Neural cell (in vitro differentiated cells): ENCODE measurements around the gene SYTL5. TPM values are rescaled to one million over a fixed set of nuclear protein-coding genes. Genes with fewer than 3 reads are reported as not detected.

Experiments
- H2AFZ ChIP-seq: fragments of 200-600, 300-800 bp; sonication (generic), shearing (Covaris generic); 2 replicates; pipeline ENCODE4 v1.6.0; 2014; ENCODE audit warnings: low read depth, mild to moderate bottlenecking, antibody characterized with exemption, low read length, moderate library complexity
- H3F3A ChIP-seq: fragments of 200-600 bp; shearing (Covaris generic); 2 replicates; pipeline ENCODE4 v1.6.1; 2016; ENCODE audit warnings: mild to moderate bottlenecking, moderate library complexity, mixed read lengths, antibody characterized with exemption, low read length; ENCODE audit not compliant: insufficient read depth, poor library complexity, severe bottlenecking
- H3K27ac ChIP-seq: fragments of 200-600, 300-800 bp; sonication (generic), shearing (Covaris generic); 2 replicates; pipeline ENCODE4 v1.5.1; 2014; ENCODE audit warnings: mild to moderate bottlenecking, low read length, moderate library complexity
- H3K27me3 ChIP-seq: fragments of 300-800, 200-600 bp; sonication (generic), shearing (Covaris generic); 2 replicates; pipeline ENCODE4 v1.6.0; 2014; ENCODE audit warnings: mild to moderate bottlenecking, low read depth, low read length, moderate library complexity; ENCODE audit not compliant: insufficient read depth
- H3K36me3 ChIP-seq: fragments of 300-800, 200-600 bp; sonication (generic), shearing (Covaris generic); 2 replicates; pipeline ENCODE4 v1.5.1; 2014; ENCODE audit warnings: mild to moderate bottlenecking, antibody characterized with exemption, low read length, moderate library complexity; ENCODE audit not compliant: insufficient read depth
- H3K4me2 ChIP-seq: fragments of 300-800, 200-600 bp; sonication (generic), shearing (Covaris generic); 2 replicates; pipeline ENCODE4 v1.6.0; 2014; ENCODE audit warnings: mild to moderate bottlenecking, low read length
- H3K4me3 ChIP-seq: fragments of 300-800, 200-600 bp; sonication (generic), shearing (Covaris generic); 2 replicates; pipeline ENCODE4 v1.5.1; 2014; ENCODE audit warnings: mild to moderate bottlenecking, low read length, moderate library complexity
- H3K79me2 ChIP-seq: fragments of 200-600 bp; shearing (Covaris generic); replicated peaks from 2 replicates; pipeline ENCODE4 v1.6.0; 2014; ENCODE audit warnings: mild to moderate bottlenecking, low read length, moderate library complexity; ENCODE audit not compliant: insufficient read depth
- H3K9ac ChIP-seq: fragments of 300-800, 200-600 bp; sonication (generic), shearing (Covaris generic); 2 replicates; pipeline ENCODE4 v1.6.1; 2016; ENCODE audit warnings: mild to moderate bottlenecking, low read length, mixed read lengths
- H3K9me2 ChIP-seq: fragments of 200-600 bp; shearing (Covaris generic); 2 replicates; pipeline ENCODE4 v1.6.1; 2016; ENCODE audit warnings: mild to moderate bottlenecking, low read length, mixed read lengths; ENCODE audit not compliant: insufficient read depth
- H3K9me3 ChIP-seq: fragments of 200-600, 300-800 bp; sonication (generic), shearing (Covaris generic); 2 replicates; pipeline ENCODE4 v1.6.1; 2016; ENCODE audit warnings: mild to moderate bottlenecking, mixed run types, low read length, moderate library complexity, mixed read lengths
- H4K20me1 ChIP-seq: fragments of 200-600 bp; shearing (Covaris generic); 2 replicates; pipeline ENCODE4 v1.6.1; 2016; ENCODE audit warnings: mild to moderate bottlenecking, mixed run types; ENCODE audit not compliant: insufficient read depth
- EP300 ChIP-seq: fragments of 450-650 bp; conservative IDR thresholded peaks from 2 replicates; pipeline ENCODE4 v1.6.1; 2014; ENCODE audit warnings: antibody characterized with exemption, mild to moderate bottlenecking, moderate library complexity; ENCODE audit not compliant: poor library complexity, severe bottlenecking
- EZH2 ChIP-seq: fragments of 200-600, 300-800 bp; shearing (Covaris generic), sonication (generic); IDR thresholded peaks from 2 replicates; pipeline ENCODE4 v1.6.1; 2014; ENCODE audit warnings: antibody characterized with exemption, low read length, borderline replicate concordance, mild to moderate bottlenecking; ENCODE audit not compliant: insufficient read depth, poor library complexity, severe bottlenecking
- MXI1 ChIP-seq: fragments of 450-650 bp; conservative IDR thresholded peaks from 2 replicates; pipeline ENCODE4 v1.6.1; 2014; ENCODE audit warnings: antibody characterized with exemption, mild to moderate bottlenecking; ENCODE audit not compliant: poor library complexity, severe bottlenecking
- POLR2AphosphoS5 ChIP-seq: IDR thresholded peaks from 2 replicates; pipeline ENCODE4 v1.6.1; 2012
- RAD21 ChIP-seq: fragments of 450-650 bp; conservative IDR thresholded peaks from 2 replicates; pipeline ENCODE4 v1.6.1; 2014; ENCODE audit warnings: antibody characterized with exemption, mild to moderate bottlenecking, moderate library complexity
- REST ChIP-seq: IDR thresholded peaks from 2 replicates; pipeline ENCODE4 v1.6.1; 2012; ENCODE audit warnings: borderline replicate concordance
- SMC3 ChIP-seq: fragments of 450-650 bp; conservative IDR thresholded peaks from 2 replicates; pipeline ENCODE4 v1.6.1; 2014; ENCODE audit warnings: antibody characterized with exemption, mild to moderate bottlenecking, moderate library complexity; ENCODE audit not compliant: poor library complexity
- TAF1 ChIP-seq: IDR thresholded peaks from 2 replicates; pipeline ENCODE4 v1.6.1; 2012; ENCODE audit warnings: low read depth
- polyA plus RNA-seq: library from polyadenylated mRNA; depleted of rRNA; stranded (reverse); fragments of >200 nt; gene quantifications from 2 replicates; pipeline ENCODE4 v1.2.3, GENCODE V29; 2014
- TF ChIP-seq, protein P1 (sequence below): fragments of 450-650 bp; IDR thresholded peaks from 2 replicates; pipeline ENCODE4 v1.5.1; 2014; ENCODE audit warnings: antibody characterized with exemption, mild to moderate bottlenecking, moderate library complexity; ENCODE audit not compliant: poor library complexity, severe bottlenecking

Gene SYTL5
- polyA plus RNA-seq, 1 donor from 2014 or later, result 1.0 TPM

DNA sequence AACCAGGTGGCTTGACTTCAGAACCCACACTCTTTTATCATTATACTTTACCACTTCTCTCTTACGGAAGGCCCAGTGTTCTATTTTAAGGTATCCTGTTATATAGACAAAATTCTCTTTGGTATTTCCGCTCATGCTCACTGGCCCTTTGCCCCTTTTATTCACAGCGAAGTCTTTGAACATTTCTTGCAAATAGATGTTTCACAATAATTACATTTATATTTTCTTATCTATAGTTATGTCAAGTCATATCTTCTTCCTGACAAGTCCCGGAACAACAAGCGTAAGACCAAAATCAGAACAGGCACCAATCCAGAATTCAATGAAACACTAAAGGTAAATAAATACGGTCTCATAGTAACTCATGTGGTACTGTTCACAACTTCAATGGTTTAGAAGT is 102.0 kb downstream of the SYTL5 start:
- Histone ChIP-seq H3K36me3 (no peaks in the 10 kb centered on the region), H3K9me3 (no peaks in the 10 kb centered on the region), H2AFZ (no peak overlapping the region), H3K9ac (no peak overlapping the region), H3K79me2 (no peaks in the 10 kb centered on the region), H3K4me3 (no peak overlapping the region), H3F3A (no peaks in the 10 kb centered on the region), H3K9me2 (no peaks in the 10 kb centered on the region), H4K20me1 (no peaks in the 10 kb centered on the region), H3K27ac (no peak overlapping the region), H3K27me3 (no peaks in the 10 kb centered on the region), H3K4me2 (no peak overlapping the region)
- TF ChIP-seq, protein P1, sequence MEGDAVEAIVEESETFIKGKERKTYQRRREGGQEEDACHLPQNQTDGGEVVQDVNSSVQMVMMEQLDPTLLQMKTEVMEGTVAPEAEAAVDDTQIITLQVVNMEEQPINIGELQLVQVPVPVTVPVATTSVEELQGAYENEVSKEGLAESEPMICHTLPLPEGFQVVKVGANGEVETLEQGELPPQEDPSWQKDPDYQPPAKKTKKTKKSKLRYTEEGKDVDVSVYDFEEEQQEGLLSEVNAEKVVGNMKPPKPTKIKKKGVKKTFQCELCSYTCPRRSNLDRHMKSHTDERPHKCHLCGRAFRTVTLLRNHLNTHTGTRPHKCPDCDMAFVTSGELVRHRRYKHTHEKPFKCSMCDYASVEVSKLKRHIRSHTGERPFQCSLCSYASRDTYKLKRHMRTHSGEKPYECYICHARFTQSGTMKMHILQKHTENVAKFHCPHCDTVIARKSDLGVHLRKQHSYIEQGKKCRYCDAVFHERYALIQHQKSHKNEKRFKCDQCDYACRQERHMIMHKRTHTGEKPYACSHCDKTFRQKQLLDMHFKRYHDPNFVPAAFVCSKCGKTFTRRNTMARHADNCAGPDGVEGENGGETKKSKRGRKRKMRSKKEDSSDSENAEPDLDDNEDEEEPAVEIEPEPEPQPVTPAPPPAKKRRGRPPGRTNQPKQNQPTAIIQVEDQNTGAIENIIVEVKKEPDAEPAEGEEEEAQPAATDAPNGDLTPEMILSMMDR, result no peak
- no peak for TF ChIP-seq EZH2
- TF ChIP-seq SMC3, result no peak
- TF ChIP-seq RAD21, result no peak
- TF ChIP-seq EP300, result no peak
- TF ChIP-seq POLR2AphosphoS5, result no peak
- TF ChIP-seq REST, result no peak
- no peak for TF ChIP-seq MXI1
- no peak for TF ChIP-seq TAF1

- Histone ChIP-seq H4K20me1 (no peaks in the 10 kb centered on the region), H3K9ac (no peak overlapping the region), H3K4me3 (no peak overlapping the region), H3K4me2 (no peak overlapping the region), H3K27me3 (no peaks in the 10 kb centered on the region), H3K9me2 (no peaks in the 10 kb centered on the region), H2AFZ (no peak overlapping the region), H3K9me3 (no peaks in the 10 kb centered on the region), H3F3A (no peaks in the 10 kb centered on the region), H3K36me3 (no peaks in the 10 kb centered on the region), H3K79me2 (no peaks in the 10 kb centered on the region), H3K27ac (no peak overlapping the region)
- TF ChIP-seq MXI1 (no peak), TAF1 (no peak), EP300 (no peak), RAD21 (no peak), POLR2AphosphoS5 (no peak), REST (no peak), EZH2 (no peak), SMC3 (no peak)
- TF ChIP-seq, protein P1, result no peak
Observed at GRCh38 chrX:38109042-38109898, 102.9 kb downstream of the SYTL5 start.
